ENCODE measurements around the gene CASP3. TPM values are rescaled to one million over a fixed set of nuclear protein-coding genes. Genes with fewer than 3 reads are reported as not detected.

Gene CASP3
- total and polyA plus RNA-seq, 9 of the 15 experiments (the other 6 are each of a cell fraction or from before 2014, with no cell fraction given): 17.6 to 40.1 (median 31.8) TPM

DNA sequence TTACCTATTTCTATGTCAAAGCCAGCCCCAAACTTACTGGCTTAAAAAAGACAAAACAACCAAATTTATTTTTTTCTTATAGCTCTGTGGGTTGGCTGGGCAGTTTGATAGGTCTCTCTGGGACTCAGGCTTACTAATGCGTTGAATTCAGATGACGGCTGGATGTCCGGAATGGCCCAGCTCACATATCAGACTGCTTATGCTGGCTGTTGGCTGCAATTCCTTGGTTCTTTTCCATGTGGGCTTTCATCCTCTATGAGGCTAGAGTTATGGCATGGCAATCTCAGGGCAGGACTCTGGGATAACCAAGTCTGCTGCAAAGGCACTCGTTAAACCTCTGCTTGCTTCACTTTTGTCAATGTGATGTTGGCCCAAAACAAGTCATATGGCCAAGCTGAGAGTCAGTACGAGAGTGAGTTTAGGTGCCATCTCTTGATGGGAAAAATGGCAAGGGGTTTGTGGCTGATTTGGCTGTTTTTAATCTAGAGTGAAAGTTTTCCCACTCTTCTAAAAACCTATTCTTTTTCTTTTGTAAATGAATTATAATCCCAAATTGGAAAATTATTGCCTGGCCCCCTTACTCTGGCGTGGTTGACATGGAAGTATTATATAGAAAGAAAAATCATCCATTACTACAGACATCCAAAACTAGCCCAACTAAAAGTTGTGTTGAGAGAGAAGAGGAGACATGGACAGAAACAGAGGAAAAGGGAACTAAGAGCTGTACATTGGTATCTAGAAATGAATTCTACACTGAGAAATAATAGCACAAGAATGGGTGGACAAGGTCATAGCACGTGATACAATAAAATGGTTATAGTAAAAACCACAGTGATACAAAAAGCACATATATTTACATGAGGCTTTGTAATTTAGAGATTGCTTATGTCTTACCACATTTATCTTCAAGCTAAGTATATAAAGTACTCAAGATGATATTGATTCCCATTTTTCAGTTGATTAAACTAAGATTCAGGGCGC, 6.9 kb upstream of the CASP3 start:
- Histone ChIP-seq H3K4me1 (replicated peaks in 1 of 2; ENCODE audit: control insufficient read depth in 2 of 2, insufficient read depth in 2 of 2, low read length in 2 of 2) (no peaks in the 10 kb centered on the region), H3K36me3 (ENCODE audit: control insufficient read depth, insufficient read depth, low read length) (peaks cover 5% of the 10 kb centered on the region; the same call in 1 of the 3 replicates), H3K27ac (ENCODE audit: extremely low read depth, low read depth, low read length) (no peak overlapping the region), H3K4me3 (no peak overlapping the region), H3K9ac (ENCODE audit: insufficient read depth in 1 of 2, low read depth in 2 of 2, low read length in 2 of 2) (no peak overlapping the region), H4K20me1 (replicated peaks; ENCODE audit: control insufficient read depth, insufficient read depth, low read length) (no peaks in the 10 kb centered on the region), H2AFZ (ENCODE audit: low read depth, low read length) (no peak overlapping the region), H3K79me2 (ENCODE audit: control insufficient read depth, insufficient read depth, low read length) (no peaks in the 10 kb centered on the region), H3K9me3 (replicated peaks; ENCODE audit: control insufficient read depth, insufficient read depth, low read depth, low read length) (no peaks in the 10 kb centered on the region), H3K4me2 (ENCODE audit: insufficient read depth, low read length) (no peak overlapping the region), H3K9me1 (ENCODE audit: control insufficient read depth, insufficient read depth, low read length) (no peaks in the 10 kb centered on the region), H3K27me3 (ENCODE audit: control insufficient read depth in 2 of 2, insufficient read depth in 2 of 2, low read length in 2 of 2) (no peaks in the 10 kb centered on the region)
- CTCF ChIA-PET (ENCODE audit: low intra/inter-chr PET ratio): no interaction called here
- WGBS (ENCODE audit: insufficient coverage, low coverage, missing lambda C conversion rate): 76% methylated on average over 8 of the region's 8 CpGs
- in situ Hi-C loops (cut with MboI): no loop called here
- no peak for FAIRE-seq
- intact Hi-C loops (cut with micrococcal nuclease): no loop called here
- POLR2A ChIA-PET: interaction anchor here (0.7 kb wide), 1 partner anchor 152 kb away, joined by 3 read pairs; no protein-coding TSS in a partner anchor
- TF ChIP-seq ZNF785 (CRISPR knock-in tag; IDR thresholded peaks at IDR 0.05) (no peak), IRF2 (CRISPR knock-in tag; IDR thresholded peaks at IDR 0.05) (no peak)
- no peak for DNase-seq (ENCODE audit: extremely low read depth in 1 of 4, low spot score in 3 of 4)
- ATAC-seq: no peak
- BruUV-seq (replicated peaks): no TSS peak

DNA sequence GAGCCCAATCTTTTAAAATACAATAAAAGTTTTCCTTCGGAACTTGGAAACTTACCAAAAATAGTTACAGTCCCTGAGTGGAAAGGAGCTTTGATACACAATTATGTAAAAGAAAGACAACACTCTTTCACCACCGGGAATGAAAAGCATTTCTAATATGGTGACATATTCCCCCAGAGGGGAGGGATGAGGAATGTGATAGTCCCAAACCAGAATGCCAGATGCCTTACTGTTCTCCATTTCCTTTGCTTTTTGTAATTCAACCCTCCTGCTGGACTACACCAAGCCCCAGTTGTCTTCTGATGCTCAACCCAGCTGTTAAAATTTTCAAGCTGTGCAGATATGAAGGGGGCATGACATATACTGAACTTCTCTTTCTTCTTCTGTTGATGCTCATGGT, 4.4 kb upstream of the CASP3 start:
- CTCF ChIA-PET (ENCODE audit: low intra/inter-chr PET ratio): no interaction called here
- DNase-seq (ENCODE audit: extremely low read depth in 1 of 4, low spot score in 3 of 4): no peak
- POLR2A ChIA-PET: interaction anchor here (0.6 to 0.8 kb wide), 3 partner anchors 490 to 982 kb away, joined by 3 to 4 read pairs (median 3); no protein-coding TSS in a partner anchor
- H3K27ac ChIP-seq (ENCODE audit: extremely low read depth, low read depth, low read length): no peak overlapping the region
- ATAC-seq: no peak
- H3K36me3 ChIP-seq (ENCODE audit: control insufficient read depth, insufficient read depth, low read length): no peaks in the 10 kb centered on the region
- intact Hi-C loops (cut with micrococcal nuclease): no loop called here
- H3K9ac ChIP-seq (ENCODE audit: insufficient read depth in 1 of 2, low read depth in 2 of 2, low read length in 2 of 2): no peak overlapping the region
- in situ Hi-C loops (cut with MboI): no loop called here
- H3K9me3 ChIP-seq (replicated peaks; ENCODE audit: control insufficient read depth, insufficient read depth, low read depth, low read length): no peaks in the 10 kb centered on the region
- no peak overlapping the region for H2AFZ ChIP-seq (ENCODE audit: low read depth, low read length)
- BruUV-seq (replicated peaks): no TSS peak
- WGBS (ENCODE audit: insufficient coverage, low coverage, missing lambda C conversion rate): 37% methylated on average over 2 of the region's 2 CpGs
- FAIRE-seq: no peak
- no peaks in the 10 kb centered on the region for H4K20me1 ChIP-seq (replicated peaks; ENCODE audit: control insufficient read depth, insufficient read depth, low read length)
- H3K4me1 ChIP-seq (replicated peaks in 1 of 2; ENCODE audit: control insufficient read depth in 2 of 2, insufficient read depth in 2 of 2, low read length in 2 of 2): peaks cover 3 to 6% of the 10 kb centered on the region in 2 experiments; a peak in 4 of 5 replicates
- H3K4me2 ChIP-seq (ENCODE audit: insufficient read depth, low read length): no peak overlapping the region
- no peak overlapping the region for H3K4me3 ChIP-seq
- peaks cover 17% of the 10 kb centered on the region for H3K79me2 ChIP-seq (ENCODE audit: control insufficient read depth, insufficient read depth, low read length)
- H3K27me3 ChIP-seq (ENCODE audit: control insufficient read depth in 2 of 2, insufficient read depth in 2 of 2, low read length in 2 of 2): no peaks in the 10 kb centered on the region
- no peaks in the 10 kb centered on the region for H3K9me1 ChIP-seq (ENCODE audit: control insufficient read depth, insufficient read depth, low read length)
- TF ChIP-seq ZNF778 (CRISPR knock-in tag; IDR thresholded peaks at IDR 0.05): no peak
- TF ChIP-seq FOXA3 (CRISPR knock-in tag; conservative IDR thresholded peaks at IDR 0.05 in 1 of 2, IDR thresholded peaks at IDR 0.05 in 1 of 2): no peak
- no peak for TF ChIP-seq BRD4 (IDR thresholded peaks at IDR 0.05)
- TF ChIP-seq, protein P1, sequence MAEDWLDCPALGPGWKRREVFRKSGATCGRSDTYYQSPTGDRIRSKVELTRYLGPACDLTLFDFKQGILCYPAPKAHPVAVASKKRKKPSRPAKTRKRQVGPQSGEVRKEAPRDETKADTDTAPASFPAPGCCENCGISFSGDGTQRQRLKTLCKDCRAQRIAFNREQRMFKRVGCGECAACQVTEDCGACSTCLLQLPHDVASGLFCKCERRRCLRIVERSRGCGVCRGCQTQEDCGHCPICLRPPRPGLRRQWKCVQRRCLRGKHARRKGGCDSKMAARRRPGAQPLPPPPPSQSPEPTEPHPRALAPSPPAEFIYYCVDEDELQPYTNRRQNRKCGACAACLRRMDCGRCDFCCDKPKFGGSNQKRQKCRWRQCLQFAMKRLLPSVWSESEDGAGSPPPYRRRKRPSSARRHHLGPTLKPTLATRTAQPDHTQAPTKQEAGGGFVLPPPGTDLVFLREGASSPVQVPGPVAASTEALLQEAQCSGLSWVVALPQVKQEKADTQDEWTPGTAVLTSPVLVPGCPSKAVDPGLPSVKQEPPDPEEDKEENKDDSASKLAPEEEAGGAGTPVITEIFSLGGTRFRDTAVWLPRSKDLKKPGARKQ (CRISPR knock-in tag; IDR thresholded peaks at IDR 0.05): no peak
- TF ChIP-seq ZNF134 (CRISPR knock-in tag; conservative IDR thresholded peaks at IDR 0.05): no peak
- TF ChIP-seq MTA1 (IDR thresholded peaks at IDR 0.05; ENCODE audit: borderline replicate concordance): no peak
- no peak for TF ChIP-seq ZNF551 (CRISPR knock-in tag; IDR thresholded peaks at IDR 0.05)
- no peak for TF ChIP-seq ZNF263 (CRISPR knock-in tag; IDR thresholded peaks at IDR 0.05; ENCODE audit: borderline replicate concordance)
- no peak for TF ChIP-seq E2F3 (CRISPR knock-in tag; IDR thresholded peaks at IDR 0.05)
- TF ChIP-seq HDGF (IDR thresholded peaks at IDR 0.05): no peak
- TF ChIP-seq TAF9B (IDR thresholded peaks at IDR 0.05; ENCODE audit: partially characterized antibody): no peak
- TF ChIP-seq ZNF232 (CRISPR knock-in tag; IDR thresholded peaks at IDR 0.05): no peak
